Right ventricle myocardium inferior (tissue), 1 donor: ENCODE data around the gene SSC5D. TPM values are rescaled to one million over a fixed set of nuclear protein-coding genes. Genes with fewer than 3 reads are reported as not detected.
"Not testable (repeated sequence)": the region's sequence is repeated elsewhere in the genome, so short reads cannot be mapped to it uniquely, and the experiment has no call there.

Source experiments
- ATAC-seq: fragments of 200-7000 bp; cut with Tn5 transposase; one replicate; pipeline ENCODE4 v1.9.1; 2020; ENCODE audit warnings: mild to moderate bottlenecking, moderate library complexity
- DNase-seq: peaks from one replicate; pipeline ENCODE4 v3.0.0; 2021; ENCODE audit errors: missing footprints
- intact Hi-C: fragments of 100-400 bp; cut with DNase I; formaldehyde crosslinking; loops from one replicate; pipeline ENCODE4 v1.11.0; 2022
- total RNA-seq: library from RNA; stranded (reverse); fragmentation: NEBNext Ultra II Directional; extraction: Animal tissue kit (Norgen Biotek cat#: 25700); gene quantifications from one replicate; pipeline ENCODE4 v1.2.1, GENCODE V29; 2021
- donor health status: DM: no; HTN: yes; CAD: no; lungs with severe emphysema.

The SSC5D gene
- total RNA-seq, 1 donor from 2014 or later: 3.4 TPM

GRCh38 chr19:55493645-55494171 lies 5.5 kb downstream of the SSC5D start:
- ATAC-seq (peak; percentile 3), DNase-seq (peak; percentile 64)
- intact Hi-C loops: no loop called here

GRCh38 chr19:55494172-55494761 lies 6.0 kb downstream of the SSC5D start:
- intact Hi-C loops: no loop called here
- DNase-seq (peak; percentile 86), ATAC-seq (peak; percentile 73)

DNA sequence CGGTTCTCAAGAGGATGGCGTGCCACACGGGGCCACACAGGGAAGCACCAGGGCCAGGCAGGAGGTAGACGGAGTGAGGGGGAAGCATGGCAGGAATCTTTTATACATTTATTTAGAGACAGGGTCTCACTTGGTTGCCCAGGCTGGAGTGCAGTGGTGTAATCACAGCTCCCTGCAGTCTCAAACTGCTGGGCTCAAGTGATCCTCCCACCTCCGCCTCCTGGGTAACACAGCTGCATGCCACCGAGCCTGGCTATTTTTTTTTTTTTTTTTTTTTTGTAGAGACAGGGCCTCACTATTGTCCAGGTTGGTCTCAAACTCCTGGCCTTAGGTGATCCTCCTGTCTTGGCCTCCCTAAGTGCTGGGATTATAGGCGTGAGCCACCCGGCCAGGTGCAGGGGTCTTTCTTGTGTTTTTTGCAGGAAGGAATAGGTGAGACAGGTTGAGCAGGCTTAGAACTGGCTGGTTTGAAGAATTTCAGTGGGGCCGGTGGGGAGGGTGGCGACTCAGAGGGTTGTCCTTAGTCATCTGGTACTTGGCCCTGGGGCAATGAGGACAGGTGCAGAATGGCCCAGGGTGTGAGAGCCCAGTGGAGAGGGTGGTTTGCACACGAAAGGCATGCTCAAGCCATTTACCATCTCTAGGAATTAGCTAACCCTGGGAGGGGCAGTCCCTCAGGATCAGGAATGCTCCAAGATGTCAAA lies 7.6 kb downstream of the SSC5D start:
- intact Hi-C loops: no loop called here
- peak; percentile 20 for DNase-seq
- ATAC-seq: no peak

DNA sequence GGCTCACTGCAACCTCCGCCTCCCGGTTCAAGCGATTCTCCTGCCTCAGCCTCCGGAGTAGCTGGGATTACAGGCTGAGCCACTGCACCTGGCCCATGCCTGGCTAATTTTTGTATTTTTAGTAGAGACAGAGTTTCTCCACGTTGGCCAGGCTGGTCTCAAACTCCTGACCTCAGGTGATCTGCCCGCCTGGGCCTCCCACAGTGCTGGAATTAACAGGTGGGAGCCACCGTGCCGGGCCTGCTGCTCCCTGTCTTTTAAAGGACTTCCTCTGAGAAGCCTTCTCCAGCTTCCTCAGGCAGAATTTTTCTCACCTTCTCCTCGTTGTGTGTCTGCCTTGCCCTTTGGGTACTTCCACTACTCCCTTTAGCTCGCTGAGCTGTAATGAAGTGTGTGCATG lies 8.6 kb downstream of the SSC5D start:
- intact Hi-C loops, ATAC-seq: not testable (repeated sequence)
- DNase-seq: peak; percentile 37

- intact Hi-C loops: no loop called here
- peak; percentile 65 for DNase-seq
- no peak for ATAC-seq
These were observed 9.5 kb downstream of the SSC5D start for GRCh38 chr19:55497763-55498162.

DNA sequence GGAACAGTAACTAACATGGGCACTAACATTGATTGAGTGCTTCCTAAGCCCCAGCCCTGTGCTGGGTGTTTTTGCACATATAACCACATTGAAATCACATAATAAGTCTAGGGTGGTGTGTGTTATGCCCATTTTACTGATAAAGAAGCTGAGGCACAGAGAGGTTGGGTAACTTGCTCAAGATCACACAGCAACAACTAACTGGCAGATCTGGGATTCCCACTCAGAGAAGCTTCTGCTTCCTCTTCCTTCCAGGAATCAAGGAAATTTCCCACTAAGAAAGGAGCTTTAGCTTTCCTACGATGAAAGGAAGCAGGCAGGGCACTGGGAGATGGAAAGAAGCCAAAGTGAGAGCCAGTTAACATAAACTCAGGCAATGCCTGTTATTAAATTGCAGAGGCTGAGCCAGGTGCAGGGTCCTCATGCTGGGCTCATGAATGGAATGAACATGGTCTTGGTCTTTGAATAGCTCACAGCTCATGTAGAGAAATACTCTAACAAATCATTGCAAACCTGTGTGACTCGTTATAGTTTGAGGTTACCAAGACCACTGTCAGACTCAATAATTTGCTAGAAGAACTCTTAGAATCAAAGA lies 10.1 kb downstream of the SSC5D start:
- no peak for ATAC-seq
- intact Hi-C loops: no loop called here
- no peak for DNase-seq

GRCh38 chr19:55500368-55500952 lies 12.2 kb downstream of the SSC5D start:
- intact Hi-C loops: loop anchor here (5.0 kb wide), 1 partner anchor 208 kb away; no protein-coding TSS in a partner anchor
- ATAC-seq (no peak), DNase-seq (no peak)

GRCh38 chr19:55502197-55502952 lies 14.1 kb downstream of the SSC5D start:
- no peak for DNase-seq
- intact Hi-C loops: loop anchor here (5.0 kb wide), 1 partner anchor 210 kb away; no protein-coding TSS in a partner anchor
- ATAC-seq: no peak

DNA sequence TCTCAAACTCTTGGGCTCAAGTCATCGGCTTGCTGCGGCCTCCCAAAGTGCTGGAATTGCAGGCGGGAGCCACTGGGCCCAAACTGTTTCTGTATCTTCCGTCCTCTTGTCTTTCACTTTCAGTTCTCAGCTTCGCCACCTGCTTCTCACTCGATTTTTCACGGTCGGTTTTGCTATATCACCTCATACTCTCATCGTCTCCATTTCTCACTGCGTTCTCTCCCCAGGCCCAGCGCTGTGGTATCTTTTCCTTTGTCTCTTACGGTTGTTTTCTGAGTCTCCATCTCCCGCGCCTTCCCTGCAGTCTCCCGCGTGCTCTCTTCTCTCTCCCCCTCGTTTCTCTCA lies 14.9 kb downstream of the SSC5D start:
- ATAC-seq: no peak
- DNase-seq: no peak
- intact Hi-C loops: loop anchor here (5.0 kb wide), 1 partner anchor 211 kb away; no protein-coding TSS in a partner anchor

DNA sequence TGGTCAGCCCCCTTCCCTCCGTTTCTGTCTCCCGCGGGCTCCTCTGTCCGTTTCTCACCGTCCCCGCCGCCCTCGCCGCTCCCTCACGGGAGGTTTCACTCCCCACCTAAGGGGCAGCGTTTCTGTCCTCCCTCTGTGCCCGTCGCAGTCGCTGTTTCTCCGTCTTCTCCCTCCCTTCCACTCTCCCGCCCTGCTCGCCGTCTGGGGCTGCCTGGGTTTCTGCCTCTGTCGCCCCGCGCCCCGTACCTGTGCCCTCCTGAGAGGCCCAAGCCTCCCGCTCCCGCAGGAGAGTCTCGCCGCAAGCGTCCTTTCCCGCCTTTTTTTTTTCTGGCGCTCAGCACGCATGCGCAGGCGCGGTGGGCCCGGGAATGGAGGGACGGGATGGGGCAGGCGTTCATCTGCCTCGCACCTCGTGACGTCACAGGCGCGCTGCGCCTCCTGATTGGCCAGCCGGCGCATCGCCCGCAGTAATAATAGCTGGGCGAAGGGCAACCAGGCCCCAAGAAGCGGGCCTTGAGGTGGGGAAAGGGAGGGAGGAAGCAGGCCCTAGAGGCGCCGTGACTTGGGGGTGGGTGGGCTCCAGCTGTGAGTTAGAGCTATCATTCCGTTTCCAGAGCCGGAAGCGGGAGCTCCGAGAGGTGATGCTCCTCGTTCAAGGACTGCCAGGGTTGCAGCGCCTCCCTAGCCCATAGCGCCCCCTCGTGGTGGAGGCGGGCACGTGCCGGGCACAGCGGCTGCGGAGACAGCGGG lies 15.4 kb downstream of the SSC5D start:
- intact Hi-C loops: loop anchor here (2.0 to 5.0 kb wide), 3 partner anchors 37 to 363 kb away; no protein-coding TSS in a partner anchor
- ATAC-seq: peak; percentile 95
- DNase-seq: peak; percentile 95

DNA sequence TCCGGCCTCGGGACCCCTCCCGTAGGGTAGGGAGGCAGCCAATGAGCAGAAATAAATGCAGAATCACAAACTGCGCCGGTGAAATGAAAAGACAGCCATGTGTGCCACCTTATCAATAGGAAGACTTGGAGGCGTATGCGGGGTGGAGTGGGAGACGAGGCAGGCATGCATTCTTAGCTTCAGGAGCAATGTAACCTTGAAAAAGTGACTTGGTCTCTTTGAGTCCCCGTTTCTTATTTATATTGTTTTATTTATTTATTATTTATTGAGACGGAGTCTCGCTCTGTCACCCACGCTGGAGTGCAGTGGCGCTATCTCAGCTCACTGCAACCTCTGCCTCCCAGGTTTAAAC lies 16.0 kb downstream of the SSC5D start:
- no peak for DNase-seq
- no peak for ATAC-seq
- intact Hi-C loops: loop anchor here (2.0 to 5.0 kb wide), 3 partner anchors 37 to 363 kb away; no protein-coding TSS in a partner anchor

DNA sequence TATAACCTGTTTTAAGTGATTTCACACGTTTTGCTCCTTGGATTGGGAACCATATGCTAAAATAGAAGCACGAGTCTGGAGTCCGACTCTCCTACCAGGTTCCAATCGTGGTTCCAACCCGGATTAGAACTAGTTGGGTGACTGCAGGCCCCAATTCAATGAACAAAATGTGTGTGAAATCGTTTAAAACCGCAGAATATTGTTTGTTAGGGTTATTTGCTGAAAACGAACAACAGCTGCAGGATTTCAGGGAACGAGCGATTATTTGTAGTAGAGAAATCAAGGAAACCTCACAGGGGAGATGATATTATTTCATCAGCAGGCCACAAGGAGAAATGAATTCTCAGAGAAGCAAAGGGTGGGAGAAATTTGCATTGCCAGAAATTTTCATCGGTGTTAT lies 16.7 kb downstream of the SSC5D start:
- intact Hi-C loops: loop anchor here (2.0 to 5.0 kb wide), 3 partner anchors 38 to 364 kb away; no protein-coding TSS in a partner anchor
- no peak for ATAC-seq

DNA sequence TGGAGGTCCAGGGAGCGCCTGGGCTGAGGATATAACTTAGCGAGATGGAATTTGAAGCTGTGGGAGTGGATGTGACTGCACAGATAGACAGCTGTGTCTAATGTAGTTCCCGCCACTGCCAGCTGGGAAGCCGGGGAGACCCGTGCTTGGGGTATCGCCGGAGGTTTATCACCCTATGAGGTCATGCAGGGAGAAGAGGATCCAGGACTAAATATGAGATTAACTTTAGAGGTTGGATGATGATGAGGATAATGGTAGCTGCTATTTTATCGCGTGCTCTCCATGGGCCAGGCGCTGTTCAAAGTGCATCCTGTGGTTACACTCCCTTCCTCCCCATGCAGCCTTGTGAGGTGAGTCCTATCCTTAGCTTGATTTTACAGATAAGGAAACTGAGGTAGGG lies 19.9 kb downstream of the SSC5D start:
- intact Hi-C loops: no loop called here
- DNase-seq (no peak), ATAC-seq (no peak)

More for the DNA sequence above, 16.7 kb downstream of the SSC5D start:
- DNase-seq: no peak

- intact Hi-C loops: loop anchor here (1.0 to 5.0 kb wide), 4 partner anchors 20 to 115 kb away; partner anchors contain the start of genes SBK2 and ZNF579
- DNase-seq: peak; percentile 95
- ATAC-seq: peak; percentile 98
These were observed 28.8 kb downstream of the SSC5D start for GRCh38 chr19:55516878-55517620.

GRCh38 chr19:55519451-55520311 lies 31.4 kb downstream of the SSC5D start:
- DNase-seq (no peak), ATAC-seq (no peak)
- intact Hi-C loops: loop anchor here (5.0 kb wide), 1 partner anchor 63 kb away; the partner anchor contains the start of gene ZNF579

GRCh38 chr19:55520691-55521292 lies 32.6 kb downstream of the SSC5D start:
- intact Hi-C loops: no loop called here
- DNase-seq: no peak
- ATAC-seq: no peak
